ENCODE results near the gene ENC1. TPM values are rescaled to one million over a fixed set of nuclear protein-coding genes. Genes with fewer than 3 reads are reported as not detected.
A peak's percentile ranks its signal among the peaks of the same experiment; 100 is the strongest.

Gene ENC1
- total and polyA plus RNA-seq, 8 donors = 21.3 to 63.1 (median 27.3) TPM

GRCh38 chr5:74608736-74609601, 31.6 kb downstream of the ENC1 start:
- Histone ChIP-seq H3K9me3 (no peaks in the 10 kb centered on the region), H3K27me3 (no peaks in the 10 kb centered on the region), H3K27ac (no peak overlapping the region), H3K4me3 (no peak overlapping the region), H3K4me1 (no peaks in the 10 kb centered on the region), H3K36me3 (no peaks in the 10 kb centered on the region)
- WGBS, 2 donors = 83 to 84% methylated on average over 5 of the region's 5 CpGs
- ATAC-seq = no peak
- FAIRE-seq = no peak
- DNase-seq = no peak
- TF ChIP-seq CTCF (IDR thresholded peaks at IDR 0.05) = no peak
- intact Hi-C loops (cut with DNase I) = no loop called here

GRCh38 chr5:74605759-74606158, 34.8 kb downstream of the ENC1 start:
- Histone ChIP-seq H3K4me3 (no peak overlapping the region), H3K36me3 (no peaks in the 10 kb centered on the region), H3K4me1 (no peaks in the 10 kb centered on the region), H3K9me3 (no peaks in the 10 kb centered on the region), H3K27me3 (no peaks in the 10 kb centered on the region), H3K27ac (no peak overlapping the region)
- DNase-seq (no peak), ATAC-seq (no peak), FAIRE-seq (no peak)
- intact Hi-C loops (cut with DNase I) = no loop called here
- 94% methylated on average over 4 of the region's 4 CpGs for WGBS, 2 donors
- no peak for TF ChIP-seq CTCF (IDR thresholded peaks at IDR 0.05)

GRCh38 chr5:74603376-74603775, 37.2 kb downstream of the ENC1 start:
- TF ChIP-seq CTCF (IDR thresholded peaks at IDR 0.05) = no peak
- Histone ChIP-seq H3K27ac (no peak overlapping the region), H3K4me3 (no peak overlapping the region), H3K27me3 (no peaks in the 10 kb centered on the region), H3K4me1 (peaks cover 4 to 12% (median 6%) of the 10 kb centered on the region in 3 donors), H3K36me3 (no peaks in the 10 kb centered on the region), H3K9me3 (no peaks in the 10 kb centered on the region)
- FAIRE-seq (no peak), DNase-seq (no peak), ATAC-seq (no peak)
- WGBS, 2 donors = 27 to 72% methylated on average over 1 of the region's 1 CpG
- intact Hi-C loops (cut with DNase I) = no loop called here

GRCh38 chr5:74599148-74599547, 41.4 kb downstream of the ENC1 start:
- Histone ChIP-seq H3K4me1 (peaks cover 4 to 24% (median 14%) of the 10 kb centered on the region in 3 donors), H3K4me3 (no peak overlapping the region), H3K36me3 (no peaks in the 10 kb centered on the region), H3K27ac (peak overlapping the region; percentile 28 to 66 (median 46)), H3K27me3 (no peaks in the 10 kb centered on the region), H3K9me3 (no peaks in the 10 kb centered on the region)
- intact Hi-C loops (cut with DNase I) = no loop called here
- FAIRE-seq = no peak
- TF ChIP-seq CTCF (IDR thresholded peaks at IDR 0.05) = no peak
- DNase-seq = no peak
- ATAC-seq = peak; percentile 83 to 93 (median 92)
- WGBS, 2 donors = 29 to 31% methylated on average over 2 of the region's 2 CpGs

- TF ChIP-seq CTCF (IDR thresholded peaks at IDR 0.05) = no peak
- H3K36me3 ChIP-seq = no peaks in the 10 kb centered on the region
- FAIRE-seq (no peak), ATAC-seq (peak in 3 of 4 donors; percentile 5 to 17 (median 11)), DNase-seq (no peak)
- no peaks in the 10 kb centered on the region for H3K9me3 ChIP-seq
- peaks cover 4 to 24% (median 14%) of the 10 kb centered on the region in 3 donors for H3K4me1 ChIP-seq
- 27 to 36% methylated on average over 2 of the region's 2 CpGs for WGBS, 2 donors
- peak overlapping the region in 2 of 4 donors; percentile 64 to 66 for H3K27ac ChIP-seq
- H3K27me3 ChIP-seq = no peaks in the 10 kb centered on the region
- intact Hi-C loops (cut with DNase I) = no loop called here
- no peak overlapping the region for H3K4me3 ChIP-seq
These were observed 41.8 kb downstream of the ENC1 start for GRCh38 chr5:74598731-74599130.

All from pancreas (tissue), 10 donors.